ENCODE measurements around the gene SCYL1. TPM values are rescaled to one million over a fixed set of nuclear protein-coding genes. Genes with fewer than 3 reads are reported as not detected.

SCYL1 gene
- total RNA-seq, 1 donor from 2014 or later = 75.7 TPM

DNA sequence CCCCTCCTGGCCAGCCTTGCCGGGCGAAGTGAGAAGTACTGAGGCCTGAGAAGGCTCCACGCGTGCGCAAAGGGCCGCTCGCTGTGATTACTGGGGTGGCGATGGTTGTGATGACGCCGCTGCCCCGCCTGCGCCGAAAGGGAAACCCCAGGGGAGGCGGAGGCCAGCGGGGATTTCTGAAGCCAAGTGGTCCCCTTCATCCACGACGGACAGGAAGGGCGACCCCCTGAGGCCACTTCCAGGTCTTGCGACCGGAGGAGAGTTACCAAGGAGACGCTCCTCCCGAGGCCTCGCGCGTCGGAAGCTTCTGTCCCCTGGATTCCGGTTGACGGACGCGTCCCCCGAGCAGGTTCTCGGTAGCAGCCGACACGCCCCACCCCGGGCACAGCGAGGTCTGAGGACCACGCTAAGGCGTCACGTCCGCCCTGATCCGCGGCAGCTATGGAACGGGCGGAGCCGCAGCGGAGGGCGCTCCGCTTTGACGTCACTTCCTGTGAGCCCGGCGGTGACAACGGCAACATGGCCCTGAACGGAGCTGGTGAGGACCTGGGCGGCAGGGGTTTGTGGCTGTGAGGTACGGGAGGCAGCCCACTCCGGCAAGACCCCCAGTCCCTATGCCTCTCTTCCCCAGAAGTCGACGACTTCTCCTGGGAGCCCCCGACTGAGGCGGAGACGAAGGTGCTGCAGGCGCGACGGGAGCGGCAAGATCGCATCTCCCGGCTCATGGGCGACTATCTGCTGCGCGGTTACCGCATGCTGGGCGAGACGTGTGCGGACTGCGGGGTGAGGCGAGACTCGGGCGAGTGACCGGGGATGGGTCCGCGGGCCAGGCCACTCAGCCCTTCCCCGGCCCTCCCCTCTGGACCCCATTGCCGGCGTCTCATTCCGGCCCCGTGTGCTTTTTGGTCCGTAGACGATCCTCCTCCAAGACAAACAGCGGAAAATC, 45.4 kb downstream of the SCYL1 start, which contains the start of gene ZNRD2:
TSS of gene ZNRD2 (plus strand) at position 505 of the 946 bp plus-strand sequence. CDS start at position 520, 15 bp downstream.
- no peaks in the 10 kb centered on the region for H3K27me3 Mint-ChIP-seq
- intact Hi-C loops (cut with micrococcal nuclease) = loop anchor here (1.0 to 5.0 kb wide), 9 partner anchors 12 to 543 kb away; partner anchors contain the start of genes CFL1, LTBP3, PCNX3 and SLC25A45
- peak within 1 kb of the TSS; percentile 99 for H3K27ac Mint-ChIP-seq
- H3K36me3 Mint-ChIP-seq (ENCODE audit: low read depth) = peaks cover 25% of the 10 kb centered on the region
- peak within 1 kb of the TSS; percentile 99 for H3K4me3 Mint-ChIP-seq
- POLR2A ChIA-PET = interaction anchor here (0.6 to 5.7 kb wide), 39 partner anchors 9 to 460 kb away, joined by 3 to 112 read pairs (median 5); partner anchors contain the start of genes CCDC85B, CFL1, DPF2 and FIBP
- DNase-seq = peak; percentile 93
- H3K4me1 Mint-ChIP-seq = peaks cover 78% of the 10 kb centered on the region
- CTCF ChIA-PET = interaction anchor here (0.5 to 5.1 kb wide), 9 partner anchors 11 to 709 kb away, joined by 3 to 67 read pairs (median 4); partner anchors contain the start of genes KCNK7, LTBP3 and MUS81
- no peaks in the 10 kb centered on the region for H3K9me3 Mint-ChIP-seq
- TF ChIP-seq CTCF (IDR thresholded peaks at IDR 0.05) = no peak
- ATAC-seq (ENCODE audit: low read depth) = peak; percentile 68

DNA sequence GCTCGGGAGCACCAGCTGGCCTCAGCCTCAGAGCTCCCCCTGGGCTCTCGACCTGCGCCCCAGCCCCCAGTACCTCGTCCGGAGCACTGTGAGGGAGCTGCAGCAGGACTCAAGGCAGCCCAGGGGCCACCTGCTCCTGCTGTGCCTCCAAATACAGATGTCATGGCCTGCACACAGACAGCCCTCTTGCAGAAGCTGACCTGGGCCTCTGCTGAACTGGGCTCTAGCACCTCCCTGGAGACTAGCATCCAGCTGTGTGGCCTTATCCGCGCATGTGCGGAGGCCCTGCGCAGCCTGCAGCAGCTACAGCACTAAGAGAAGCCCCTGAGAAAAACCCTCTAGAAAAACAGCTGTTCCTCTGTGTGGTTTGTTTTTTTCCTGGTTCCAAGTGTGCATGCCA, 46.5 kb downstream of the SCYL1 start:
- Mint-ChIP-seq H3K27me3 (no peaks in the 10 kb centered on the region), H3K9me3 (no peaks in the 10 kb centered on the region), H3K4me1 (peaks cover 71% of the 10 kb centered on the region), H3K4me3 (peak overlapping the region; percentile 99), H3K27ac (peak overlapping the region; percentile 85), H3K36me3 (ENCODE audit: low read depth) (peaks cover 25% of the 10 kb centered on the region)
- no peak for TF ChIP-seq CTCF (IDR thresholded peaks at IDR 0.05)
- intact Hi-C loops (cut with micrococcal nuclease) = loop anchor here (5.0 kb wide), 3 partner anchors 286 to 544 kb away; partner anchors contain the start of genes CFL1, SNX15 and SYVN1
- POLR2A ChIA-PET = interaction anchor here (0.7 to 5.7 kb wide), 14 partner anchors 11 to 439 kb away, joined by 3 to 112 read pairs (median 13); partner anchors contain the start of genes CCDC85B, LTBP3, MAP3K11 and PCNX3
- ATAC-seq (ENCODE audit: low read depth) (no peak), DNase-seq (no peak)
- CTCF ChIA-PET = interaction anchor here (1.1 to 5.1 kb wide), 7 partner anchors 18 to 155 kb away, joined by 3 to 67 read pairs (median 5); partner anchors contain the start of genes KCNK7, PCNX3 and SIPA1

DNA sequence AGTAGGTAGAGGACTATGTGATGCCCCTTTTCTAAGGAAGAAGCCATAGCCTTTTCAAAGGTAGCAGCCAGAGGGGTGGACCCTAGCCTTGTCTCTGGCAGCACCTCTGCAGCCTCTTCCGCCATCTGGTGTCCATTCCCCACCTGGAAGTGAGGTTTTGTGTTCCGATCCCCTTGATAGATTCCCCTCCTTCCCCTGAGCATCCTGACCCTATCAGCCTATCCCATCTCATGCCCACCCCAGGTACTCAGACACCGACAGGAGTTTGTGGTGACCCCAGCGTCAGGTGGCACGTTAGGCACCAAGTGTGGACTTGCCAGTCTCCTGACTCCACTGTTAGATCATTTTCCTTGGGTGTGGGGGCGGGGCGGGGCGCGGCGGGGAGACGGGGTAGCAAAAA, 47.1 kb downstream of the SCYL1 start:
- no peak for TF ChIP-seq CTCF (IDR thresholded peaks at IDR 0.05)
- POLR2A ChIA-PET = interaction anchor here (0.5 to 5.7 kb wide), 16 partner anchors 17 to 460 kb away, joined by 3 to 112 read pairs (median 6); partner anchors contain the start of genes KAT5, MALAT1, MAP3K11 and PCNX3
- Mint-ChIP-seq H3K4me1 (peaks cover 71% of the 10 kb centered on the region), H3K4me3 (peak overlapping the region; percentile 99), H3K9me3 (no peaks in the 10 kb centered on the region), H3K36me3 (ENCODE audit: low read depth) (peaks cover 25% of the 10 kb centered on the region), H3K27ac (peak overlapping the region; percentile 85), H3K27me3 (no peaks in the 10 kb centered on the region)
- no peak for ATAC-seq (ENCODE audit: low read depth)
- intact Hi-C loops (cut with micrococcal nuclease) = loop anchor here (5.0 kb wide), 3 partner anchors 285 to 545 kb away; partner anchors contain the start of genes CFL1, SNX15 and SYVN1
- CTCF ChIA-PET = interaction anchor here (0.9 to 5.1 kb wide), 7 partner anchors 14 to 66 kb away, joined by 3 to 67 read pairs (median 5); partner anchors contain the start of genes KCNK7, PCNX3 and SIPA1
- no peak for DNase-seq

DNA sequence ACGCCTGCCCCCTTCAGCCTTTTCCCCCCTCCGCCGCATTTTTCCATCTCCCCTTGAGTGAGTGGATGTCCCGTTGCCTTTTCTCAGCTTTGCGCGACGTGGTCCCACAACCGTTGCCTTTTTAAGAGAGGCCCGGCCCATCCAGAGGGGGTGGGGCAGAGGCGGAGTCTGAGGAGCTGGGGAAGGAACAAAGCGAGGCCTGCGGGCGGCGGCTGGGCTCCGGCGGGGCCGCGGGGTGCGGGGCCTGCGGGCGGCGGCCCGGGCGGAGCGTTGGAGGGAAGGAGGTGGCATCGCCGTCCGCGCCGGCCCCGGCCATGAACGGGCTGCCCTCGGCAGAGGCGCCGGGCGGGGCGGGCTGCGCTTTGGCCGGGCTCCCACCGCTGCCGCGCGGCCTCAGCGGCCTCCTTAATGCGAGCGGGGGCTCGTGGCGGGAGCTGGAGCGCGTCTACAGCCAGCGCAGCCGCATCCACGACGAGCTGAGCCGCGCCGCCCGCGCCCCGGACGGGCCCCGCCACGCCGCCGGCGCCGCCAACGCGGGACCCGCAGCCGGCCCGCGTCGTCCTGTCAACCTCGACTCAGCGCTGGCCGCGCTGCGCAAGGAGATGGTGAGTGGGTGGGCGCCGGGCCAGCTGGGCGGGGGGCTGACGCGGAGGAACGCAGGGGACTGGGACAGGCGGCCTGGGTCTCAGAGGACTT, 47.6 kb downstream of the SCYL1 start, which contains the start of gene FAM89B:
TSS of gene FAM89B (plus strand) at position 183 of the 696 bp plus-strand sequence. CDS start at position 315, 132 bp downstream.
- no peaks in the 10 kb centered on the region for H3K9me3 Mint-ChIP-seq

More for the DNA sequence above, 47.6 kb downstream of the SCYL1 start, which contains the start of gene FAM89B:
- Mint-ChIP-seq H3K36me3 (ENCODE audit: low read depth) (peaks cover 23% of the 10 kb centered on the region), H3K4me1 (peaks cover 73% of the 10 kb centered on the region), H3K27ac (peak within 1 kb of the TSS; percentile 90), H3K27me3 (no peaks in the 10 kb centered on the region), H3K4me3 (peak within 1 kb of the TSS; percentile 99)
- TF ChIP-seq CTCF (IDR thresholded peaks at IDR 0.05) = no peak
- ChIA-PET CTCF (interaction anchor here (0.9 to 5.1 kb wide), 7 partner anchors 14 to 66 kb away, joined by 3 to 67 read pairs (median 5); partner anchors contain the start of genes KCNK7, PCNX3 and SIPA1), POLR2A (interaction anchor here (0.5 to 5.7 kb wide), 20 partner anchors 16 to 480 kb away, joined by 3 to 112 read pairs (median 6); partner anchors contain the start of genes DPF2, KAT5, MALAT1 and MAP3K11)
- DNase-seq (peak; percentile 81), ATAC-seq (ENCODE audit: low read depth) (peak; percentile 8)
- intact Hi-C loops (cut with micrococcal nuclease) = loop anchor here (5.0 kb wide), 3 partner anchors 285 to 545 kb away; partner anchors contain the start of genes CFL1, SNX15 and SYVN1

Measured in activated B cell treated with CpG ODN at 0.5 μM for 24 hours (primary cell).